Measurements from ENCODE around the gene TCF7L2. TPM values are rescaled to one million over a fixed set of nuclear protein-coding genes. Genes with fewer than 3 reads are reported as not detected.

The TCF7L2 gene
- polyA plus RNA-seq, 1 donor from 2014 or later: 1.7 TPM

DNA sequence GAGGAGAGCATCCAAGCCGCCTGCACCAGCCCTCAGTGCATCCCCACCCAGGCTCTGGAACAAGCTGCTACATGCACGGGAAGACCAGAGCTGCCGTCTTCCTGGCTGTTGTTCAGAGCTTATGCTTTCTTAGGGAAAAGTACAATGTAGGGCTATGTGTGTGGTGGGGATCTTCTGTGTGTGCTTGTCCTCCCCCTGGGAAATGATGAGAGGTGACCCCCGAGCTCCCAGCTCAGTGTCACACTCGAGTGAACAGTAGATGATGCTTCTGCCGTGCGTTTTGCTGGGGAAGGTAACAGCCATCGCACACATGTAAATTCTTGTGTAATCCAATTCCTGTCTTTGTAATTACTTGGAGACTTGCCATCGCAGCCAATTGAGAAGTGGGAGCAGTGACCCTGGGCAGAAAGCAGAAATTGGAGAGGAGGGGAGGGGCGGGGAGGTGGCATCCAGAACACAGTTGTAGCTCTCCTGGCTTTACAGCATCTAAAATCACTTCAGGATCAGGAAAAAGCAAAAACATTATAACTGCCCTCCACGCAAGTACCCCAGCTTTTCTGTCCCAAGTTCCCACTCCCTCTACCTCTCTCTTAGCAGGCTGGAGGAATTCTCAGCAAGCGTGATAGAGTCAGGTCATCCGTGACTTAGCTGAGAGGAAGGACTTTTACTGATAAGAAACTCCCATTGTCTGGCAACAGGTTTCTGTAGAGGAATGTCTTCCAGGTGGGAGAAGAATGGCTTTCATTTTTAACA, 149.6 kb downstream of the TCF7L2 start:
- Histone ChIP-seq H3K9me2 (ENCODE audit: insufficient read depth, low read length) (no peaks in the 10 kb centered on the region), H3K4me3 (ENCODE audit: low read length) (no peak overlapping the region), H4K20me1 (ENCODE audit: insufficient read depth) (no peaks in the 10 kb centered on the region), H3K27me3 (ENCODE audit: insufficient read depth, low read depth, low read length) (no peaks in the 10 kb centered on the region), H3K9ac (ENCODE audit: low read length) (no peak overlapping the region), H3F3A (ENCODE audit: insufficient read depth, low read length, poor library complexity, severe bottlenecking) (no peaks in the 10 kb centered on the region), H3K4me2 (ENCODE audit: low read length) (no peak overlapping the region), H2AFZ (ENCODE audit: low read depth, low read length) (no peak overlapping the region), H3K79me2 (replicated peaks; ENCODE audit: insufficient read depth, low read length) (peaks cover 3% of the 10 kb centered on the region), H3K27ac (ENCODE audit: low read length) (no peak overlapping the region), H3K36me3 (ENCODE audit: insufficient read depth, low read length) (no peaks in the 10 kb centered on the region), H3K9me3 (ENCODE audit: low read length) (no peaks in the 10 kb centered on the region)
- TF ChIP-seq TAF1 (IDR thresholded peaks at IDR 0.05; ENCODE audit: low read depth) (no peak), EP300 (conservative IDR thresholded peaks at IDR 0.05; ENCODE audit: poor library complexity, severe bottlenecking) (no peak), MXI1 (conservative IDR thresholded peaks at IDR 0.05; ENCODE audit: poor library complexity, severe bottlenecking) (no peak), EZH2 (IDR thresholded peaks at IDR 0.05; ENCODE audit: borderline replicate concordance, insufficient read depth, low read length, poor library complexity, severe bottlenecking) (no peak), RAD21 (conservative IDR thresholded peaks at IDR 0.05) (no peak), SMC3 (conservative IDR thresholded peaks at IDR 0.05; ENCODE audit: poor library complexity) (no peak), POLR2AphosphoS5 (IDR thresholded peaks at IDR 0.05) (no peak)
- TF ChIP-seq, protein P1, sequence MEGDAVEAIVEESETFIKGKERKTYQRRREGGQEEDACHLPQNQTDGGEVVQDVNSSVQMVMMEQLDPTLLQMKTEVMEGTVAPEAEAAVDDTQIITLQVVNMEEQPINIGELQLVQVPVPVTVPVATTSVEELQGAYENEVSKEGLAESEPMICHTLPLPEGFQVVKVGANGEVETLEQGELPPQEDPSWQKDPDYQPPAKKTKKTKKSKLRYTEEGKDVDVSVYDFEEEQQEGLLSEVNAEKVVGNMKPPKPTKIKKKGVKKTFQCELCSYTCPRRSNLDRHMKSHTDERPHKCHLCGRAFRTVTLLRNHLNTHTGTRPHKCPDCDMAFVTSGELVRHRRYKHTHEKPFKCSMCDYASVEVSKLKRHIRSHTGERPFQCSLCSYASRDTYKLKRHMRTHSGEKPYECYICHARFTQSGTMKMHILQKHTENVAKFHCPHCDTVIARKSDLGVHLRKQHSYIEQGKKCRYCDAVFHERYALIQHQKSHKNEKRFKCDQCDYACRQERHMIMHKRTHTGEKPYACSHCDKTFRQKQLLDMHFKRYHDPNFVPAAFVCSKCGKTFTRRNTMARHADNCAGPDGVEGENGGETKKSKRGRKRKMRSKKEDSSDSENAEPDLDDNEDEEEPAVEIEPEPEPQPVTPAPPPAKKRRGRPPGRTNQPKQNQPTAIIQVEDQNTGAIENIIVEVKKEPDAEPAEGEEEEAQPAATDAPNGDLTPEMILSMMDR (IDR thresholded peaks at IDR 0.05; ENCODE audit: poor library complexity, severe bottlenecking): no peak
- TF ChIP-seq, protein P2, sequence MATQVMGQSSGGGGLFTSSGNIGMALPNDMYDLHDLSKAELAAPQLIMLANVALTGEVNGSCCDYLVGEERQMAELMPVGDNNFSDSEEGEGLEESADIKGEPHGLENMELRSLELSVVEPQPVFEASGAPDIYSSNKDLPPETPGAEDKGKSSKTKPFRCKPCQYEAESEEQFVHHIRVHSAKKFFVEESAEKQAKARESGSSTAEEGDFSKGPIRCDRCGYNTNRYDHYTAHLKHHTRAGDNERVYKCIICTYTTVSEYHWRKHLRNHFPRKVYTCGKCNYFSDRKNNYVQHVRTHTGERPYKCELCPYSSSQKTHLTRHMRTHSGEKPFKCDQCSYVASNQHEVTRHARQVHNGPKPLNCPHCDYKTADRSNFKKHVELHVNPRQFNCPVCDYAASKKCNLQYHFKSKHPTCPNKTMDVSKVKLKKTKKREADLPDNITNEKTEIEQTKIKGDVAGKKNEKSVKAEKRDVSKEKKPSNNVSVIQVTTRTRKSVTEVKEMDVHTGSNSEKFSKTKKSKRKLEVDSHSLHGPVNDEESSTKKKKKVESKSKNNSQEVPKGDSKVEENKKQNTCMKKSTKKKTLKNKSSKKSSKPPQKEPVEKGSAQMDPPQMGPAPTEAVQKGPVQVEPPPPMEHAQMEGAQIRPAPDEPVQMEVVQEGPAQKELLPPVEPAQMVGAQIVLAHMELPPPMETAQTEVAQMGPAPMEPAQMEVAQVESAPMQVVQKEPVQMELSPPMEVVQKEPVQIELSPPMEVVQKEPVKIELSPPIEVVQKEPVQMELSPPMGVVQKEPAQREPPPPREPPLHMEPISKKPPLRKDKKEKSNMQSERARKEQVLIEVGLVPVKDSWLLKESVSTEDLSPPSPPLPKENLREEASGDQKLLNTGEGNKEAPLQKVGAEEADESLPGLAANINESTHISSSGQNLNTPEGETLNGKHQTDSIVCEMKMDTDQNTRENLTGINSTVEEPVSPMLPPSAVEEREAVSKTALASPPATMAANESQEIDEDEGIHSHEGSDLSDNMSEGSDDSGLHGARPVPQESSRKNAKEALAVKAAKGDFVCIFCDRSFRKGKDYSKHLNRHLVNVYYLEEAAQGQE (IDR thresholded peaks at IDR 0.05; ENCODE audit: borderline replicate concordance): no peak

DNA sequence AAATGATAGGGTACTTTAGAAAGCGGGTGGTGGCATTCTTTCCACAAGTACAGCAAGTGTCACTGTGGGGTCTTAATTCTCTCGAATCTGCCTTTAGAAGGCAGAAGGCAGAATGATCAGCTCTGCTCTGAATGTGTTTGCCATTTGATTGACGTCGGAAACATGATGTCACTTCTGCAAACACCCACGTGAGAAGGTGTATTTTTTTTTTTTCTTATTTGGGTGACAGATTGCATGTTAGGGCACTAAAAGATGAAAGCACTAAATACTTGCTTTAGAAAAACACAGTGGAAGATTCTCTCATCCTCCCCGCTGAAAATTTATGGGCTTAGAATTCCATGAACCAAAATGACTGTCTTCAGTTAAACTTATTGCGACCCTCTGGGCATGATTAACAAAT, 150.2 kb downstream of the TCF7L2 start:
- H3K79me2 ChIP-seq (replicated peaks; ENCODE audit: insufficient read depth, low read length): peaks cover 3% of the 10 kb centered on the region
- TF ChIP-seq, protein P2 (IDR thresholded peaks at IDR 0.05; ENCODE audit: borderline replicate concordance): no peak
- TF ChIP-seq TAF1 (IDR thresholded peaks at IDR 0.05; ENCODE audit: low read depth) (no peak), RAD21 (conservative IDR thresholded peaks at IDR 0.05) (no peak), EP300 (conservative IDR thresholded peaks at IDR 0.05; ENCODE audit: poor library complexity, severe bottlenecking) (no peak), POLR2AphosphoS5 (IDR thresholded peaks at IDR 0.05) (no peak), MXI1 (conservative IDR thresholded peaks at IDR 0.05; ENCODE audit: poor library complexity, severe bottlenecking) (no peak), SMC3 (conservative IDR thresholded peaks at IDR 0.05; ENCODE audit: poor library complexity) (no peak), EZH2 (IDR thresholded peaks at IDR 0.05; ENCODE audit: borderline replicate concordance, insufficient read depth, low read length, poor library complexity, severe bottlenecking) (no peak)
- TF ChIP-seq, protein P1 (IDR thresholded peaks at IDR 0.05; ENCODE audit: poor library complexity, severe bottlenecking): no peak
- H2AFZ ChIP-seq (ENCODE audit: low read depth, low read length): no peak overlapping the region
- H4K20me1 ChIP-seq (ENCODE audit: insufficient read depth): no peaks in the 10 kb centered on the region
- H3K27me3 ChIP-seq (ENCODE audit: insufficient read depth, low read depth, low read length): no peaks in the 10 kb centered on the region
- no peaks in the 10 kb centered on the region for H3K9me3 ChIP-seq (ENCODE audit: low read length)
- H3K27ac ChIP-seq (ENCODE audit: low read length): no peak overlapping the region
- no peak overlapping the region for H3K4me3 ChIP-seq (ENCODE audit: low read length)
- no peaks in the 10 kb centered on the region for H3F3A ChIP-seq (ENCODE audit: insufficient read depth, low read length, poor library complexity, severe bottlenecking)
- no peak overlapping the region for H3K4me2 ChIP-seq (ENCODE audit: low read length)
- no peaks in the 10 kb centered on the region for H3K36me3 ChIP-seq (ENCODE audit: insufficient read depth, low read length)
- H3K9me2 ChIP-seq (ENCODE audit: insufficient read depth, low read length): no peaks in the 10 kb centered on the region
- H3K9ac ChIP-seq (ENCODE audit: low read length): no peak overlapping the region
